Memory B cell (primary cell): Measurements from ENCODE around the gene FIG4.
"Not testable (repeated sequence)": the region's sequence is repeated elsewhere in the genome, so short reads cannot be mapped to it uniquely, and the experiment has no call there.

Source experiments
- ATAC-seq: fragments of 150-1000 bp; cut with Tn5 transposase; 2 replicates; pipeline ENCODE4 v1.10.0; 2021; ENCODE audit warnings: low read depth, mild to moderate bottlenecking, moderate library complexity
- DNase-seq, 2 donors: peaks; one replicate each; pipeline ENCODE4 v3.0.0; 2022; ENCODE audit warnings: low spot score in 2 of 2
- H3K27ac Mint-ChIP-seq: one replicate; pipeline ENCODE4 v1.8.0; 2022; ENCODE audit warnings: mild to moderate bottlenecking, moderate library complexity, mixed read lengths
- H3K27me3 Mint-ChIP-seq: one replicate; pipeline ENCODE4 v1.8.0; 2022; ENCODE audit warnings: mixed read lengths
- H3K36me3 Mint-ChIP-seq: one replicate; pipeline ENCODE4 v1.8.0; 2022; ENCODE audit warnings: mild to moderate bottlenecking, mixed read lengths
- H3K4me1 Mint-ChIP-seq: one replicate; pipeline ENCODE4 v1.8.0; 2022; ENCODE audit warnings: mixed read lengths
- H3K4me3 Mint-ChIP-seq: one replicate; pipeline ENCODE4 v1.8.0; 2022; ENCODE audit warnings: mild to moderate bottlenecking, moderate library complexity, mixed read lengths
- H3K9me3 Mint-ChIP-seq: one replicate; pipeline ENCODE4 v1.8.0; 2022; ENCODE audit warnings: mixed read lengths

Gene FIG4

DNA sequence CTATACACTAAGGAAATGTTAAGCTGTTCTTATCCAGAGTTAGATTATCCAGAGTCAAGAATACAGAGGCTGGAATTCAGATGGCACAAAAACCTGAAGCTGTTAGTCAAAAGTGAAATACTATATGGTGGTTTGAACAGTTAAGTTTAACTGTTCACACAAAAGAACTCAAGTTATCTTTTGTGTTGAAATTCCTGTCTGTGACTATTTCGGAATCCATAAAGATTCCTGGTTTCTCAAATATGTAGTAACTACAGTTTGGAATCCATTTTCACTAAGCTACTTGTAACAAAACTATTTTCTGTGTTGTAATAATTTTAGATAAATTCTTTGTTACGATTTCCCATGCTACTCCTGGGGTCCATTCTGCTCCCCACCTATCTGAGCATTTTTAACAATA lies 24.5 kb downstream of the FIG4 start:
- DNase-seq = no peak

DNA sequence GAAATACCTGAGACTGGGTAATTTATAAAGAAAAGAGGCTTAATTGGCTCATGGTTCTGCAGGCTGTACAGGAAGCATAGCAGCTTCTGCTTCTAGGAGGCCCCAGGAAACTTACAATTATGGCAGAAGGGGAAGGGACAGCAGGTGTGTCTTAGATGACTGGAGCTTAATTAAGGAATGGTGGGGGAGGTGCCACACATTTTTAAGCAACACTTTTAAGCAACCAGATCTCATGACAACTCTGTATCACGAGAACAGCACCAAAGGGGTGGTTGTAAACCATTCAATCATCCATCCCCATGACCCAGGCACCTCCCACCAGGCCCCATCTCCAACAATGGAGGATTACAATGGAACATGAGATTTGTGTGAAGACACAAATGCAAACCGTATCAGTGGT lies 26.9 kb downstream of the FIG4 start:
- DNase-seq (no peak), ATAC-seq (no peak)
- H3K4me3 Mint-ChIP-seq = no peak overlapping the region
- no peaks in the 10 kb centered on the region for H3K27me3 Mint-ChIP-seq
- no peaks in the 10 kb centered on the region for H3K9me3 Mint-ChIP-seq
- no peak overlapping the region for H3K27ac Mint-ChIP-seq
- H3K4me1 Mint-ChIP-seq = peaks cover 17% of the 10 kb centered on the region
- H3K36me3 Mint-ChIP-seq = peaks cover 31% of the 10 kb centered on the region

More for the DNA sequence above, 24.5 kb downstream of the FIG4 start:
- Mint-ChIP-seq H3K27me3 (no peaks in the 10 kb centered on the region), H3K4me1 (peaks cover 21% of the 10 kb centered on the region), H3K4me3 (no peak overlapping the region), H3K27ac (no peak overlapping the region), H3K36me3 (peaks cover 28% of the 10 kb centered on the region), H3K9me3 (no peaks in the 10 kb centered on the region)
- ATAC-seq = no peak

DNA sequence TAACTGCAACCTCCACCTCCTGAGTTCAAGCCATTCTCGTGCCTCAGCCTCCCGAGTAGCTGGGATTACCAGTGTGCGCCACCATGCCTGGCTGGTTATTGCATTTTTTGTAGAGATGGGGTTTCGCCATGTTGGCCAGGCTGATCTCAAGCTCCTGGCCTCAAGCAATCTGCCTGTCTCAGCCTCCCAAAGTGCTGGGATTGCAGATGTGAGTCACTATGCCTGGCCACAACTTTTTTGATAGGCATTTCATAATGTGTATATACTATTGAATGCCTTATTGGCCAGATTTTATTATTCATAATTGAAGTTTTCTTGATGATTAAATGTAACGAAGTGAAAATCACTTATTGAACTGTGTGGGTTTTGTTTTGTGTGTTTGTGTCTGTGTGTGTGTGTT lies 27.9 kb downstream of the FIG4 start:
- no peak overlapping the region for H3K4me3 Mint-ChIP-seq
- DNase-seq = no peak
- peaks cover 36% of the 10 kb centered on the region for H3K36me3 Mint-ChIP-seq
- ATAC-seq = no peak
- no peaks in the 10 kb centered on the region for H3K9me3 Mint-ChIP-seq
- H3K4me1 Mint-ChIP-seq = peaks cover 15% of the 10 kb centered on the region
- no peak overlapping the region for H3K27ac Mint-ChIP-seq
- no peaks in the 10 kb centered on the region for H3K27me3 Mint-ChIP-seq

DNA sequence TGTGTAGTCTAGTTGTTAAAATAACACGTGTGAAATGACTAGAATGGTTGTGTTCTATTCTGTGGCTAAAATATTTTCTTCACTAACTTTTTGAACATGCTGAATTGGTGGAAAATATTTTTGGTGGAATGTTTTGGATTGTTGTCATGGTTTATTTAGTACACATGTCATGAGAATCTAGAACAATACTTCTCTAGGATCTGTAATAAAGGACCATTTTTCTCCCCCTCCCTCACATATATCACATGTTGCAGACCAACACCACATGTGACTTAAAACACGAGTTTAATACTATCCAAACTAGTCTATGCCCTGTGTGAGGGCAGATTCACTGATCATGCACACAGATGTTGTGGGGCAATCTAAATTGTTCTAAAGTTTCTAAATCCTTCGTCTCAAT lies 29.2 kb downstream of the FIG4 start:
- ATAC-seq (no peak), DNase-seq (no peak)
- Mint-ChIP-seq H3K4me1 (peaks cover 14% of the 10 kb centered on the region), H3K9me3 (peaks cover 2% of the 10 kb centered on the region), H3K4me3 (no peak overlapping the region), H3K27me3 (no peaks in the 10 kb centered on the region), H3K36me3 (peaks cover 44% of the 10 kb centered on the region), H3K27ac (peak overlapping the region; percentile 72)

DNA sequence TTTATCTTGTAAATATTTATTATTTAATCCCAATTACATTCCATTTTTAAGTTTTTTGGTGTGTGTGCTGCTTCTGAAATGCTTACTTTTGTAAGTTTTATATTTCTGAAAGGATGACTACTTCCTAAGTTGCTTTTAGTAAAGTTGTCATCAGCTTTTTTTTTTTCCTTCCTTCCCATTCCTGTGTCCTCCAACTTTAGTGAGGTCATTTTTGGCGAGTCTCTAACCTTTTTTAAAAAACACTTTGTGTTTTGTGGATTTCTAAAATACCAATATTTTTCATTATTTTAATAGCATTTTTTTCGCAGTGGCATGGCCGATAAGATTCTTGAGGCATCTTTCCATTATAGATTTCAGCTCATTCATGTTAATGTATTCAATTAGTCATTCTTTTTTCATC lies 30.9 kb downstream of the FIG4 start:
- ATAC-seq = no peak
- Mint-ChIP-seq H3K4me1 (peaks cover 14% of the 10 kb centered on the region), H3K27ac (no peak overlapping the region), H3K9me3 (peaks cover 2% of the 10 kb centered on the region), H3K4me3 (no peak overlapping the region), H3K36me3 (peaks cover 56% of the 10 kb centered on the region), H3K27me3 (no peaks in the 10 kb centered on the region)
- DNase-seq = no peak

DNA sequence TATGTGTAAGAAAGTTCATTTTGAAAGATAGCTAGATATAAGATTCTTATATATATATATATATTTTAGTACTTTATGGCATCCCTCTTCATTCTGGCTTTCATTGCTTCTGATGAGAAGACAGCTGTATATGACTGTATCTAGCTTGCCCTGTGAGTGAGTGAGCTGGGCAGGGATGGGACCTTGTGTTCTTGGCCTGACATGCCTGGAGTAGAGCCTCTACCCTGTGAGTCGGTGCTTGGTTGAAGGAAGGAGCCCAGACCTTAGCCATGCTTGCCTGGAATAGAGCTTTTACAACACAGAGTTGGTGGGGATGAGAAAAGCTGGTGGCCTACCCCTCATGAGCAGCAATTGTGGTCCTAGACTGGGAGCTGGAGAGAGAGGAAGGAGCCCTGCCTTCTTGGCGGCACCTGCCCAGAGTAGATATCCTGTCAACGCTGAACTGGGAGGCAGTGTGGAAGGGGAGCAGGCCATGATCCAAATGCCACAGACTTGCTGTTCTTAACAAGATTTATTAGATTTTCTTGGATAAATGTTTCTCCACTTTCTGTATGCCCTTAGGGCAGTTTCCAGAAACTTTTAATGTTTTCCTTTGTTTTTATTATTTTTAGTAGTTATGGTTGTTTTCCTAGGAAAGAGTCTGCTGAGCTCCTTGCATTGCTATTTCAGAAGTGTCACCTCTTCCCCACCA lies 31.6 kb downstream of the FIG4 start:
- no peak for ATAC-seq
- no peaks in the 10 kb centered on the region for H3K27me3 Mint-ChIP-seq
- H3K9me3 Mint-ChIP-seq = peaks cover 2% of the 10 kb centered on the region
- peaks cover 9% of the 10 kb centered on the region for H3K4me1 Mint-ChIP-seq
- no peak for DNase-seq
- H3K4me3 Mint-ChIP-seq = no peak overlapping the region
- H3K27ac Mint-ChIP-seq = no peak overlapping the region
- peaks cover 56% of the 10 kb centered on the region for H3K36me3 Mint-ChIP-seq

DNA sequence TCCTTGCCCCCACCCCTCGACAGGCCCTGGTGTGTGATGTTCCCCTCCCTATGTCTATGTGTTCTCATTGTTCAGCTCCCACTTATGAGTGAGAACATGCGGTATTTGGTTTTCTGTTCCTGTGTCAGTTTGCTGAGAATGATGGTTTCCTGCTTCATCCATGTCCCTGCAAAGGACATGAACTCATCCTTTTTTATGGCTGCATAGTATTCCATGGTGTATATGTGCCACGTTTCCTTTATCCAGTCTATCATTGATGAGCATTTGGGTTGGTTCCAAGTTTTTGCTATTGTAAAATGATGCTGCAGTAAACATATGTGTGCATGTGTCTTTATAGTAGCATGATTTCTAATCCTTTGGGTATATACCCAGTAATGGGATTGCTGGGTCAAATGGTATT lies 34.2 kb downstream of the FIG4 start:
- H3K4me1 Mint-ChIP-seq, H3K27ac Mint-ChIP-seq, H3K27me3 Mint-ChIP-seq, ATAC-seq, H3K4me3 Mint-ChIP-seq, H3K9me3 Mint-ChIP-seq, DNase-seq: not testable (repeated sequence)
- H3K36me3 Mint-ChIP-seq = peaks cover 56% of the 10 kb centered on the region

DNA sequence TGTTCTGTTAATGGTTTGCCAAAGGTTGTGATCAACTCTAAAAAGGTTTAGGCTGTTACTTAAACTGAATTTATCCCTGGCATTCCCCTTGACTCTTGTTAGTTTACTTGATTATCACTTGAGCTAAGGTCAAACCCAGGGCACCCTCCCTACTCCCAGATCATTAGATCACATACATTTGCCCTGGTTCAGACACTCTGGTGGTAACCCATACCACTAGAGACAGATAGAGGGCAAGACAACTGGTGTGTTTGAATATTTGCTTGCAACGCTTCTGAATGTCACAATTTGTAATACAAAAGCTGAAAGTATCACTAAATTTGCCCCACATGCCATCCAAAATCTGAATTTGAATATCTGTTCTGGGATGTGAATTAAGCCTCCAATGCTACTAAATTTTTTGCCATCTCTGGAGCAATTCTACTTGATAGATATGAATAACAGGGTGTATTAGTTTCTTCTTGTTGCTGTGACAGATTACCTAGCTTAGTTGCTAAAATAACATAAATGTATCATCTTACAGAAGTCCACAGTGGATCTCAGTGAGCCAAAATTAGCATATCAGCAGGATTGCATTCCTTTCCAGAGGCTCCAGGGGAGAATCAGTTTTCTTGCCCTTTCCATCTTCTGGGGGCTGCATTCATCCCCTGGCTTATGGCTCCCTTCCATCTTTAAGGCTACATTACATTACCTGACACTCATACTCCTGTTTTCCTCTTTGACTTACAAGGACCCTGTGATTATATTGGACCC lies 45.4 kb downstream of the FIG4 start:
- no peaks in the 10 kb centered on the region for H3K27me3 Mint-ChIP-seq
- no peak overlapping the region for H3K27ac Mint-ChIP-seq
- ATAC-seq = no peak
- peaks cover 3% of the 10 kb centered on the region for H3K4me1 Mint-ChIP-seq
- no peak for DNase-seq
- no peak overlapping the region for H3K4me3 Mint-ChIP-seq
- H3K36me3 Mint-ChIP-seq = peaks cover 49% of the 10 kb centered on the region
- H3K9me3 Mint-ChIP-seq = peaks cover 3% of the 10 kb centered on the region

DNA sequence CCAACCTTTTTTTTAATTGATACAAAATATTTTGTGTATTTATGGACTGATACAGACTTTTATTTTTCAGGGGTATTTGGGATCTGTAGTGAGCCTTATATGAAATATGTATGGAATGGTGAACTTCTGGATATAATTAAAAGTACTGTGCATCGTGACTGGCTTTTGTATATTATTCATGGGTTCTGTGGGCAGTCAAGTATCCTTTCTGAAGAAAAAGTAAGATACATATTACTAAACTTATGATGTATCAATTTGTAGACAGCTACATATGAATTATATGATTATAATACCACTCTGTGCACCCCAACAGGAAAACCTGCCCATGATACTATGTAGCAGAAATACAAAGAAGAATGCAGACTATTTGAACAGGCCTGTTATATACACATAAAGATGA lies 47.2 kb downstream of the FIG4 start:
- no peak for DNase-seq

DNA sequence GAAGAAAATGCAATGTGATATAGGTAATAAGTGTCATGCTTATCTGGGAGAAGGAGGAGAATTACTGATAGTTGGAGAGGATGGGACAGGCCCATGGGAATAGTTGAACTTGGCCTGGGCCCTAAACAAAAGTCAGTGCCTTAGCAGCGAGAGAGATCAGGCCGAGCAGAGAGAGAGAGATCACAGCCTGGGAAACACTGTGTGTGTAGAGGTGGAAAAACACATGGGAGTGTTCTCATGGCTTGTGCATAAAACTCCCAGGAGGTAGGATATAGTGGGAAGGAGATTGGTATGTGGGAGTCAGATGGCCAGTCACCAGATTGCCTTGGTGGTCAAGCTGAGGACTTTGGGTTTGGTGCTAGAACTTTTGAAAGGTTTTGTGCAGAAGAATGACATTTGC lies 47.6 kb downstream of the FIG4 start:
- Mint-ChIP-seq H3K36me3 (peaks cover 49% of the 10 kb centered on the region), H3K27ac (peak overlapping the region; percentile 10), H3K4me1 (peaks cover 10% of the 10 kb centered on the region), H3K9me3 (peaks cover 3% of the 10 kb centered on the region), H3K4me3 (no peak overlapping the region), H3K27me3 (no peaks in the 10 kb centered on the region)
- DNase-seq = no peak
- no peak for ATAC-seq

More for the DNA sequence above, 47.2 kb downstream of the FIG4 start:
- H3K36me3 Mint-ChIP-seq = peaks cover 49% of the 10 kb centered on the region
- H3K27ac Mint-ChIP-seq = no peak overlapping the region
- H3K9me3 Mint-ChIP-seq = peaks cover 3% of the 10 kb centered on the region
- H3K27me3 Mint-ChIP-seq = no peaks in the 10 kb centered on the region
- H3K4me3 Mint-ChIP-seq = no peak overlapping the region
- peaks cover 7% of the 10 kb centered on the region for H3K4me1 Mint-ChIP-seq
- ATAC-seq = no peak

DNA sequence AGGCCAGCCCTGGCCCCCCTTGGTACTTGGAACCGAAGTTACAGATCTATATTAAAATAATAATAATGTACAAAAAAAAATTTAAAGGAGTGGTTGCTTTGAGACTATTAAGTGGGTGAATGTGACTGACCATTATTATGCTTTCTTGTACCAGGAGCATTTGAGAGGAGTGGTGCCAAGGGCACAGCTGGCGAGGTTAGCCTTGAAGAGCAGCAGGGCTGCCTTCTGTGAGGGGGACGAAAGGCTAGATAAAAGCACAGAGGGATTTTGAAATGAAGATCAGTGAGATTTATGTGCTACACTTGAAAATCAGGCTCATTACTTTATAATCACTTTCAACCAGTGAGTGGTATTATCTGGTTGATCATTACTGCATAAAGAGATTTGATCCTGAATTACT lies 48.6 kb downstream of the FIG4 start:
- DNase-seq (no peak), ATAC-seq (no peak)
- Mint-ChIP-seq H3K27me3 (no peaks in the 10 kb centered on the region), H3K36me3 (peaks cover 55% of the 10 kb centered on the region), H3K4me3 (no peak overlapping the region), H3K9me3 (peaks cover 3% of the 10 kb centered on the region), H3K27ac (no peak overlapping the region), H3K4me1 (peaks cover 11% of the 10 kb centered on the region)

DNA sequence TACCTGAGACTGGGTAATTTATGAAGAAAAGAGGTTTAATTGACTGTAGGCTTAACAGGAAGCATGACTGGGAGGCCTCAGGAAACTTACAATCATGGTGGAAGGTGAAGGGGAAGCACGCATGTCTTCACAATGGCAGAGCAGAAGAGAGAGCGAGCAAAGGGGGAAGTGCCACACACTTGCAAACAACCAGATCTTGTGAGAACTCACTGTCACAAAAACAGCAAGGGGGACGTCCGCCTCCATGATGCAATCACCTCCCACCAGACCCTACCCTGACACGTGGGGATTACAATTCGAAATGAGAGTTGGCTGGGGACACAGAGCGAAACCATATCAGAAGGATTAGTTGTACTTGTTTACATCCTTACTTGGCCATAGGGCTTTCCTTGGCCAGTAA lies 49.7 kb downstream of the FIG4 start:
- DNase-seq = no peak
- peaks cover 58% of the 10 kb centered on the region for H3K36me3 Mint-ChIP-seq
- H3K4me1 Mint-ChIP-seq = peaks cover 11% of the 10 kb centered on the region
- no peak for ATAC-seq
- no peaks in the 10 kb centered on the region for H3K27me3 Mint-ChIP-seq
- H3K27ac Mint-ChIP-seq = peak overlapping the region; percentile 29
- peaks cover 3% of the 10 kb centered on the region for H3K9me3 Mint-ChIP-seq
- H3K4me3 Mint-ChIP-seq = no peak overlapping the region

DNA sequence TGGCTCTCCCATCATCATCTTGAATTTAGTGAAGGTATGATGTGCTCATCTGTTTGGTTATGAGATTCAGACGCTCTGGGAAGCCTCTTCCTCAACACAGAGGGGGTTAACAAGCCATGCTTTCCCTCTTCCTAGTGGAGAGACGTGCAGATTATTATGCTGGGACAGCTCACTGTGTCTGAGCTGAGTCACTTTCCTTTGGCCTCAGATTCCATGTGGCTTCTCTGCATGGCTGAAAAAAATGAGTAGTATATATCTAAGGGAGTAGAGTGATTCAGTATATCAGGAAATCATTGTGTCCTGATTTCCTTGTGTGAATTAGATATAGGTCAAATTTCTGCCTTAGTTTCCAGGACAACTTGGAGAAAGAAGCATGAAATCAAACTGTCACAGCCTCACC lies 52.6 kb downstream of the FIG4 start:
- Mint-ChIP-seq H3K27ac (no peak overlapping the region), H3K9me3 (no peaks in the 10 kb centered on the region)

DNA sequence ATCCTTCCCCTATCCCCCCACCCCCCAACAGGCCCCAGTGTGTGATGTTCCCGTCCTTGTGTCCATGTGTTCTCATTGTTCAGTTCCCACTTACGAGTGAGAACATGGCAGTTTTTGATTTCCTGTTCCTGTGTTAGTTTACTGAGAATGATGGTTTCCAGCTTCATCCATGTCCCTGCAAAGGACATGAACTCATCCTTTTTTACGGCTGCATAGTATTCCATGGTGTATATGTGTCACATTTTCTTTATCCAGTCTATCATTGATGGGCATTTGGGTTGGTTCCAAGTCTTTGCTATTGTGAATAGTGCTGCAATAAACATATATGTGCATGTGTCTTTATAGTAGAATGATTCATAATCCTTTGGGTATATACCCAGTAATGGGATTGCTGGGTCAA lies 53.7 kb downstream of the FIG4 start:
- not testable (repeated sequence) for H3K9me3 Mint-ChIP-seq, H3K27ac Mint-ChIP-seq, DNase-seq, ATAC-seq, H3K27me3 Mint-ChIP-seq, H3K4me3 Mint-ChIP-seq
- Mint-ChIP-seq H3K36me3 (peaks cover 32% of the 10 kb centered on the region), H3K4me1 (peaks cover 11% of the 10 kb centered on the region)

More for the DNA sequence above, 52.6 kb downstream of the FIG4 start:
- Mint-ChIP-seq H3K4me3 (no peak overlapping the region), H3K4me1 (peaks cover 11% of the 10 kb centered on the region), H3K36me3 (peaks cover 42% of the 10 kb centered on the region), H3K27me3 (no peaks in the 10 kb centered on the region)
- DNase-seq (no peak), ATAC-seq (no peak)

DNA sequence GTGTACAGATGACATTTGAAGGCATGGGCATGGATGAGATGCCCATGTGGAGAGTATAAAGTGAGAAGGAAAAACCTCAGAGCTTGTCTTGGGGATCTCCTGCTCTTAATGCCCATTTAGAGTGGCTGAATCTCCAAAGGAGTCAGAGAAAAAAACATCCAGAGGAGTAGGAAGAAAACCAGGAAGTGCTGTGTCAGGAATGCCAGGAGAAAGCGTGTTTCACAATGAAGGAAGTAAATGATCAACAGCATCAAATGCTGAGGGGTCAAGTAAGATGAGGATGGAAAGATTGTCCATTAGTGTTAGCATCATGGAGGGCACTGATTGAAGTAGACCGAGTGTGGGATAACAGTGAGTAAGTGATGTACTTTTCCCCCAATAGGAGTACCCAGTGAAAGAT lies 56.1 kb downstream of the FIG4 start:
- no peaks in the 10 kb centered on the region for H3K27me3 Mint-ChIP-seq
- no peak for ATAC-seq

More for the DNA sequence above, 56.1 kb downstream of the FIG4 start:
- peaks cover 8% of the 10 kb centered on the region for H3K4me1 Mint-ChIP-seq
- no peak overlapping the region for H3K27ac Mint-ChIP-seq
- H3K4me3 Mint-ChIP-seq = no peak overlapping the region
- peaks cover 23% of the 10 kb centered on the region for H3K36me3 Mint-ChIP-seq
- H3K9me3 Mint-ChIP-seq = no peaks in the 10 kb centered on the region
- no peak for DNase-seq
